ENCODE measurements around the gene DOK4.
A peak's percentile ranks its signal among the peaks of the same experiment; 100 is the strongest.

Gene DOK4

GRCh38 chr16:57469046-57469445 is 17.2 kb downstream of the DOK4 start:
- no peak overlapping the region for H3K4me3 ChIP-seq (ENCODE audit: low read depth, low read length)
- TF ChIP-seq, protein P1, sequence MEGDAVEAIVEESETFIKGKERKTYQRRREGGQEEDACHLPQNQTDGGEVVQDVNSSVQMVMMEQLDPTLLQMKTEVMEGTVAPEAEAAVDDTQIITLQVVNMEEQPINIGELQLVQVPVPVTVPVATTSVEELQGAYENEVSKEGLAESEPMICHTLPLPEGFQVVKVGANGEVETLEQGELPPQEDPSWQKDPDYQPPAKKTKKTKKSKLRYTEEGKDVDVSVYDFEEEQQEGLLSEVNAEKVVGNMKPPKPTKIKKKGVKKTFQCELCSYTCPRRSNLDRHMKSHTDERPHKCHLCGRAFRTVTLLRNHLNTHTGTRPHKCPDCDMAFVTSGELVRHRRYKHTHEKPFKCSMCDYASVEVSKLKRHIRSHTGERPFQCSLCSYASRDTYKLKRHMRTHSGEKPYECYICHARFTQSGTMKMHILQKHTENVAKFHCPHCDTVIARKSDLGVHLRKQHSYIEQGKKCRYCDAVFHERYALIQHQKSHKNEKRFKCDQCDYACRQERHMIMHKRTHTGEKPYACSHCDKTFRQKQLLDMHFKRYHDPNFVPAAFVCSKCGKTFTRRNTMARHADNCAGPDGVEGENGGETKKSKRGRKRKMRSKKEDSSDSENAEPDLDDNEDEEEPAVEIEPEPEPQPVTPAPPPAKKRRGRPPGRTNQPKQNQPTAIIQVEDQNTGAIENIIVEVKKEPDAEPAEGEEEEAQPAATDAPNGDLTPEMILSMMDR (IDR thresholded peaks at IDR 0.05; ENCODE audit: insufficient read depth, low read depth, low read length, missing control alignments), result no peak
- DNase-seq (ENCODE audit: low read depth), result no peak

DNA sequence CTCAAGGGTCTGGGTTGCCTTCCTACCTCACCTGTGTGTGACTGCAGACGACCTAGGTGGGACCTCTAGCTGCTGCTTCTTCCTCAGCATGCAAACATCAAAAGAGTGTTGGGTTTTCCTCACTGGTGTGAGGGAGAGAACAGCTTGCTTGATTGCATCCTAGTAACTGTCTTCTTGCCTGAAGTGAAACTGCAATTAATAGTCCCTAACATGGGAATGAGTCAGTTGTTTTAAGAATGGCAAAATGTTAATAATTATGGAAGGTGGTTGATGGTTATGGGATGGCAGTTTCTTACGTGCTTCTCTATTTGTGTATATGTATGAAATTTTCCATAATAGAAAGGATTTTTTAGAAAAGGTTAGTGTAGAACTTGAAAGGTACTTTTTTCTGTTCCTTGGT is 17.9 kb downstream of the DOK4 start:
- DNase-seq (ENCODE audit: low read depth), result no peak
- TF ChIP-seq, protein P1 (IDR thresholded peaks at IDR 0.05; ENCODE audit: insufficient read depth, low read depth, low read length, missing control alignments), result no peak
- no peak overlapping the region for H3K4me3 ChIP-seq (ENCODE audit: low read depth, low read length)

GRCh38 chr16:57464523-57464922 is 21.8 kb downstream of the DOK4 start:
- TF ChIP-seq, protein P1 (IDR thresholded peaks at IDR 0.05; ENCODE audit: insufficient read depth, low read depth, low read length, missing control alignments), result no peak
- H3K4me3 ChIP-seq (ENCODE audit: low read depth, low read length), result no peak overlapping the region
- DNase-seq (ENCODE audit: low read depth), result no peak

DNA sequence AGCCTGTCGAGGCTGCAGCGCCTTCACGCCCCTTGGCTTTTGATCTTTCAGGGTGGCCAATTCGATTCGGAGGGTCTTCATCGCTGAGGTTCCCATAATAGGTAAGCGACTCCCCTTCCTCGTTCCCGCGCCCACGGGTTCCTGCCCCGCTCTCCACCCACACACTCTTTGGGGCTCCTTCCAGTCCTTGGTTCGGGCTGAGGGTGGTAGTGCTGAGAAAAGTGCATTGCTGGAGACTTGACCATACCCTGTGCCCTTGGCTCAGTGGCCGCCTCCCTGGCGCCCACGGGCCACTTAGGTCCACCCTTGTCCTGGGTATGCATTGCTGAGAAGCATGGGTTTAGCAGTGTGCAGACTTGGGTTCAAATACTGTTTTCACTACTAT is 23.3 kb downstream of the DOK4 start:
- H3K4me3 ChIP-seq (ENCODE audit: low read depth, low read length), result peak overlapping the region; percentile 75
- TF ChIP-seq, protein P1 (IDR thresholded peaks at IDR 0.05; ENCODE audit: insufficient read depth, low read depth, low read length, missing control alignments), result no peak
- no peak for DNase-seq (ENCODE audit: low read depth)

- H3K4me3 ChIP-seq (ENCODE audit: low read depth, low read length), result peak within 1 kb of the TSS; percentile 75
- DNase-seq (ENCODE audit: low read depth), result peak; percentile 94
- TF ChIP-seq, protein P1 (IDR thresholded peaks at IDR 0.05; ENCODE audit: insufficient read depth, low read depth, low read length, missing control alignments), result peak; percentile 97
These were observed 23.9 kb downstream of the DOK4 start, which contains the start of gene POLR2C for GRCh38 chr16:57462209-57462977. POLR2C (plus strand) TSS chr16:57462679; CDS start chr16:57462725, 46 bp downstream.

- TF ChIP-seq, protein P1 (IDR thresholded peaks at IDR 0.05; ENCODE audit: insufficient read depth, low read depth, low read length, missing control alignments), result no peak
- DNase-seq (ENCODE audit: low read depth), result no peak
- H3K4me3 ChIP-seq (ENCODE audit: low read depth, low read length), result no peak overlapping the region
These were observed 34.3 kb downstream of the DOK4 start for GRCh38 chr16:57452021-57452420.

Measured in GM12865 (cell line).